ENCODE results near the gene C2orf92. TPM values are rescaled to one million over a fixed set of nuclear protein-coding genes. Genes with fewer than 3 reads are reported as not detected.
A peak's percentile ranks its signal among the peaks of the same experiment; 100 is the strongest.

The C2orf92 gene
- total RNA-seq, 1 experiment from 2014 or later, result 10.2 TPM

DNA sequence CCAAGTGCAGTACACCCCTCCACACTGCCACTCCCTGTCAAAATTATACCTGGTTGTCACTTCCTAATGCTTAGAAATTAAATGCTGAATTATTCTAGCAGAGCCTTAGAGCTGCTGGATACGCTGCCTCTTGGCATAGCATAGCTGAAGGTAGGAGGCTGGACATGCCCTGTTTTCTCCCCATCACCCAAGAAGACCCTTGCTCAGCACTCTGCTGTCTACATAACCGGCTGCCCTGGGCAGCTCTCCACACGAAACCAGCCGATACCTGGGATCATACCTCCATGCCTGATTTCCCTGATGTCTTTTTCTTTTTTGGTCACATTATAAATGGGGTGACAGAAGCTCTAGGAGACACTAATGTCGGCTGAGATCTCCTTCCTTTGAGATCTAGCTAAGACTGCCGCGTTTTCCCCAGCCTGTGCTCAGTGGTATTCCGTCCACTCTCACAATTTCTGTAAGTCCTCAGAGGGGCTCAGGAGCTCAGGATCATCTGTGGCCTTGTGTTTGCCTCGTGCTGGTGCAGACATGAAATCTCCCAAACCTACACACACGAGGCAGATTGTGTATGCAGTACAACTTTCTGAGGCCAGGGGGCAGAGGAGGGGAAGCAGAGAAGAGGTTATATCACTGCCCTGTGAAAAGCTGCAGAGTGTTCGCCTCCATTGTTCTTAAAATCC, 30.4 kb downstream of the C2orf92 start:
- Mint-ChIP-seq H3K27me3 (ENCODE audit: insufficient read depth, unreplicated experiment) (no peaks in the 10 kb centered on the region), H3K4me3 (ENCODE audit: unreplicated experiment) (no peak overlapping the region), H3K9me3 (ENCODE audit: unreplicated experiment) (no peaks in the 10 kb centered on the region), H3K4me1 (ENCODE audit: low read depth, unreplicated experiment) (peaks cover 8% of the 10 kb centered on the region), H3K27ac (ENCODE audit: unreplicated experiment) (no peak overlapping the region), H3K36me3 (ENCODE audit: insufficient read depth, unreplicated experiment) (no peaks in the 10 kb centered on the region)
- BruUV-seq (replicated peaks), result no TSS peak
- CTCF ChIA-PET, result interaction anchor here (0.6 to 4.1 kb wide), 14 partner anchors 9 to 685 kb away, joined by 3 to 42 read pairs (median 6); partner anchors contain the start of genes ACTR1B and ZAP70
- POLR2A ChIA-PET, result no interaction called here
- Histone ChIP-seq H3K9me3 (no peaks in the 10 kb centered on the region), H3K36me3 (ENCODE audit: control insufficient read depth, insufficient read depth, low read length) (no peaks in the 10 kb centered on the region), H3K4me1 (peaks cover 18% of the 10 kb centered on the region), H3K4me3 (ENCODE audit: low read depth, low read length) (no peak overlapping the region), H3K27me3 (replicated peaks; ENCODE audit: control insufficient read depth, insufficient read depth, low read length) (no peaks in the 10 kb centered on the region)
- DNase-seq, result peak; percentile 69 to 81
- TF ChIP-seq, protein P1, sequence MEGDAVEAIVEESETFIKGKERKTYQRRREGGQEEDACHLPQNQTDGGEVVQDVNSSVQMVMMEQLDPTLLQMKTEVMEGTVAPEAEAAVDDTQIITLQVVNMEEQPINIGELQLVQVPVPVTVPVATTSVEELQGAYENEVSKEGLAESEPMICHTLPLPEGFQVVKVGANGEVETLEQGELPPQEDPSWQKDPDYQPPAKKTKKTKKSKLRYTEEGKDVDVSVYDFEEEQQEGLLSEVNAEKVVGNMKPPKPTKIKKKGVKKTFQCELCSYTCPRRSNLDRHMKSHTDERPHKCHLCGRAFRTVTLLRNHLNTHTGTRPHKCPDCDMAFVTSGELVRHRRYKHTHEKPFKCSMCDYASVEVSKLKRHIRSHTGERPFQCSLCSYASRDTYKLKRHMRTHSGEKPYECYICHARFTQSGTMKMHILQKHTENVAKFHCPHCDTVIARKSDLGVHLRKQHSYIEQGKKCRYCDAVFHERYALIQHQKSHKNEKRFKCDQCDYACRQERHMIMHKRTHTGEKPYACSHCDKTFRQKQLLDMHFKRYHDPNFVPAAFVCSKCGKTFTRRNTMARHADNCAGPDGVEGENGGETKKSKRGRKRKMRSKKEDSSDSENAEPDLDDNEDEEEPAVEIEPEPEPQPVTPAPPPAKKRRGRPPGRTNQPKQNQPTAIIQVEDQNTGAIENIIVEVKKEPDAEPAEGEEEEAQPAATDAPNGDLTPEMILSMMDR (IDR thresholded peaks at IDR 0.05; ENCODE audit: insufficient read depth in 1 of 2, low read depth in 1 of 2, low read length in 1 of 2, severe bottlenecking in 1 of 2, unreplicated experiment in 1 of 2), result peak; percentile 68 to 83
- intact Hi-C loops (cut with micrococcal nuclease; ENCODE audit: unreplicated experiment), result loop anchor here (1.0 kb wide), 2 partner anchors 48 to 685 kb away; no protein-coding TSS in a partner anchor

DNA sequence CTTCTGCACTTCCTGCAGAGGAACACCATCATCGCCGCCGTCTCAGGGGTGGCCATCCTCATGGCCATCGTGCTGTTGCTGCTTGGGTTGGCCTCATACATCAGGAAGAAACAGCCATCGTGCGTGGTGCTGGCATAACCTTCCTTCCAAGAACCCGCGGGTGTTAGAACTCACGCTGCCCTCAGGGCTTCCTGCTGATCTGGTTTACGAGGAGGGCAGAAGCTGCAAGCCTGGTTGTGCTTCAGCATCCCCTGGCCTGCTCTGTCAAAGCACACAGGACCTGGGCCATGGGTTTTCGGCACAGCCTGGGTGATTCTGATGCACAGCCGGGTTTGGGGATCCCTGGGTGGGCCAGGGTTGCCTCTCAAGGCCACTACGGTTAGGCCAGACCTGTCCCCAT, 31.7 kb downstream of the C2orf92 start:
- no TSS peak for BruUV-seq (replicated peaks)
- H3K27me3 Mint-ChIP-seq (ENCODE audit: insufficient read depth, unreplicated experiment), result no peaks in the 10 kb centered on the region
- Histone ChIP-seq H3K4me3 (ENCODE audit: low read depth, low read length) (no peak overlapping the region), H3K27me3 (replicated peaks; ENCODE audit: control insufficient read depth, insufficient read depth, low read length) (no peaks in the 10 kb centered on the region), H3K36me3 (ENCODE audit: control insufficient read depth, insufficient read depth, low read length) (no peaks in the 10 kb centered on the region), H3K9me3 (no peaks in the 10 kb centered on the region), H3K4me1 (peaks cover 18% of the 10 kb centered on the region)
- intact Hi-C loops (cut with micrococcal nuclease; ENCODE audit: unreplicated experiment), result no loop called here
- H3K4me3 Mint-ChIP-seq (ENCODE audit: unreplicated experiment), result no peak overlapping the region
- POLR2A ChIA-PET, result no interaction called here
- no peaks in the 10 kb centered on the region for H3K4me1 Mint-ChIP-seq (ENCODE audit: low read depth, unreplicated experiment)
- no peak overlapping the region for H3K27ac Mint-ChIP-seq (ENCODE audit: unreplicated experiment)
- TF ChIP-seq, protein P1 (IDR thresholded peaks at IDR 0.05; ENCODE audit: insufficient read depth in 1 of 2, low read depth in 1 of 2, low read length in 1 of 2, severe bottlenecking in 1 of 2, unreplicated experiment in 1 of 2), result no peak
- no peaks in the 10 kb centered on the region for H3K36me3 Mint-ChIP-seq (ENCODE audit: insufficient read depth, unreplicated experiment)
- DNase-seq, result no peak
- no peaks in the 10 kb centered on the region for H3K9me3 Mint-ChIP-seq (ENCODE audit: unreplicated experiment)
- CTCF ChIA-PET, result no interaction called here

DNA sequence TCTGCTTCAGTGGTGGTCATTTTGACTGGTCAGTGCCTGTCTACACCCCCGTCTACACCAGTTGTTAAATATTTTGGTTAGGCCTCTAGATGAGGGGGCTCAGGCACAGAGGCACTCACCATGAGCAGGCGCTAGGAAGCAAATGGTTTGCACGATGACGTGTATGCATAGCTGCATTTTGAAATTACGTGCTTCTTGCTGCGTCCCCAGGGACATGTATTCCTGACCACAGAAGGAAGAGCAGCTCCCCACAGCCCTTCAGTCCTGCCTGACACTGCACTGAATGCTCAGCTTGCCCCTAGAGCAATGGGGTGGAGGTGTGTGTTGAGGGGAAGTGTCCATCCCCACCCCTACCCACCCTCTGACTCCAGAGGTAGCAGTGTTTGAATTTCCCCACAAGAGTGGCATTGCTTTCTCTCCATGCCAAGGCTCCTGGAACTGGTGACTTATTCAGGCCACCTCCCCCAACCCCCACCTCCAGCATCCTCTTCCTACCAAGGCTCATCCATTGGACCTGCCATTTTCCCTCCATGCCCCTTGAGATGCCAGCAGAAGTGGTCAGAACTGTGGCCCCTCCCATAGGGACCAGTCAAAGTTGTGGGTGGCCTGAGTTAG, 32.4 kb downstream of the C2orf92 start:
- POLR2A ChIA-PET, result no interaction called here
- Mint-ChIP-seq H3K27ac (ENCODE audit: unreplicated experiment) (no peak overlapping the region), H3K4me3 (ENCODE audit: unreplicated experiment) (no peak overlapping the region), H3K36me3 (ENCODE audit: insufficient read depth, unreplicated experiment) (no peaks in the 10 kb centered on the region), H3K27me3 (ENCODE audit: insufficient read depth, unreplicated experiment) (no peaks in the 10 kb centered on the region), H3K9me3 (ENCODE audit: unreplicated experiment) (no peaks in the 10 kb centered on the region), H3K4me1 (ENCODE audit: low read depth, unreplicated experiment) (no peaks in the 10 kb centered on the region)
- intact Hi-C loops (cut with micrococcal nuclease; ENCODE audit: unreplicated experiment), result no loop called here
- CTCF ChIA-PET, result no interaction called here
- H3K36me3 ChIP-seq (ENCODE audit: control insufficient read depth, insufficient read depth, low read length), result no peaks in the 10 kb centered on the region
- H3K27me3 ChIP-seq (replicated peaks; ENCODE audit: control insufficient read depth, insufficient read depth, low read length), result no peaks in the 10 kb centered on the region
- H3K4me3 ChIP-seq (ENCODE audit: low read depth, low read length), result no peak overlapping the region
- no peaks in the 10 kb centered on the region for H3K9me3 ChIP-seq
- DNase-seq, result no peak
- BruUV-seq (replicated peaks), result no TSS peak
- peaks cover 18% of the 10 kb centered on the region for H3K4me1 ChIP-seq
- TF ChIP-seq, protein P1 (IDR thresholded peaks at IDR 0.05; ENCODE audit: insufficient read depth in 1 of 2, low read depth in 1 of 2, low read length in 1 of 2, severe bottlenecking in 1 of 2, unreplicated experiment in 1 of 2), result no peak

Measured in Caco-2 (cell line).